Stimulated activated CD4-positive, alpha-beta T cell treated with anti-CD3 and anti-CD28 coated beads, Interleukin-4, amount 100 ng/mL, for 1 hour (primary cell): ENCODE results near the gene NRF1.
"Not testable (repeated sequence)": the region's sequence is repeated elsewhere in the genome, so short reads cannot be mapped to it uniquely, and the experiment has no call there.

Source experiments
- DNase-seq: peaks from one replicate; pipeline ENCODE4 v3.0.0-alpha.2; 2020

The NRF1 gene

DNA sequence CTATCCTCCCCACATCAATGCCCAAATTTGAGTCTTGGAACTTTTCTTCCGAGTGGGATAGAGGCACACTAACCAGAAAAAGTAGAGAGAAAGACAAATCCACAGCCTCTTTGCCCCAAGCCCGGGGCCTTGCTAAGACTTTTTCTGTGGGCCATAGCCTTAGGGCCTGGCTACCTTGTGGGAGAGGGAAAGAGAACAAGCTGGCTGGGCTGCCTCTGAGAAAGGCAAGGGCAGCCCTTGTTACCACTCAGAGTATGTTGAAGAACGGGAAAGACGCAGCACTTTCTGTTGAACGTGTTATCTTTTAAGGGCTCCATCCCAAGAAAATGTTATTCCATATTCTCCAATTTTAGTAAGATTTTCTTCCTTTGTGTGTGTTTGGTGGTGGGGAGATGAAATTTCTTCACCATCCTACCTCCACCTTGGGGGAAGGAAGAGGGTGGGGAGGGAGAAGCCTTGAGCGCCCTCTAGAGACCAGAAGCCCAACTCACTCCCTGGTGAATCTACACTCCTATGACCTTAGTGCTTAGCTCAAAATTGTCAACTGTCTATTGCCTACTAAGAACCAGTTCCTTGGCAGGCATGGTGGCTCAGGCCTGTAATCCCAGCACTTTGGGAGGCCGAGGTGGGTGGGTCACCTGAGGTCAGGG, 3.9 kb upstream of the NRF1 start:
- peak; percentile 49 for DNase-seq

DNA sequence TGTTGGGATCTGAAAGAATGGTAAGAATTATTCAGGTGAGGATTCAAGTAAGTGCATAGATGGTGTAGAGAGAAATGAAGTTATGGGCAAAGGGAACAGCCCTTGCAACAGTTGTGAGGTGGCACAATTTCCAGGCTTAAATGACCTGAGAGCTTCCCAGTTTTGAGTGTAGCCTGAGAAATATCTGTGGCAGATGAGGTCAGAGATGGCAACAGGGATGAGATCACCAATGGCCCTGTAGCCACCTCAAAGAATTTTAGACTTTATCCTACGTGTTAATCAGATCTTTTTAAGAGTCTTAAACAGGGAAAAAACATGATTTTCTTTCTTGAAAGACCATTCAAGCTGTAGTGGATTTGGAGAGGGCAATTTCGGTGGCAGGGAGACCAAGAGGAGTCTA, 1.9 kb upstream of the NRF1 start:
- DNase-seq, result no peak

DNA sequence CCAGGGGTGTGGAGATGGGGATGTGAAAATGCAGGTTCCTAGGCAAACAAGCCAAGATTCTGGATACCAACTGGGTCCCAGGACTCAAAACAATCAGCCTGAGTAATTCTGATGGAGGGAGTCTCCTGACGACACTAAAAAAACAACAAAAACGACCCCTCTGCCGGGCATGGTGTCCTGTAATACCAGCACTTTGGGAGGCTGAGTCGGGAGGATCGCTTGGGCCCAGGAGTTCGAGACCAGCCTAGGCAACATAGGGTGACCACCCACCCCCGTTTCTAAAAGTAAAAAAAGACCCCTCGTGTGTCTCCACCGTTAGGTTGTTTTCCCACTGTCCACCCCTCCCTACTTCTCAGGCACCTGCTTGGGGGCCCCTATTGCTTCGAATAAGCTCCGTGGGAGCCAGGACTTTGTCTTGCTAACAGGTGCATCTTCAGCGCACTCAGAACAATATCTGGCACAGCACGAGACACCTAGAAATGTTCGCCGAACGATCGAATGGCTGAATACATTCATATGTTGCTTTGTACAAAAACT, 743 bp upstream of the NRF1 start:
- peak; percentile 6 for DNase-seq

DNA sequence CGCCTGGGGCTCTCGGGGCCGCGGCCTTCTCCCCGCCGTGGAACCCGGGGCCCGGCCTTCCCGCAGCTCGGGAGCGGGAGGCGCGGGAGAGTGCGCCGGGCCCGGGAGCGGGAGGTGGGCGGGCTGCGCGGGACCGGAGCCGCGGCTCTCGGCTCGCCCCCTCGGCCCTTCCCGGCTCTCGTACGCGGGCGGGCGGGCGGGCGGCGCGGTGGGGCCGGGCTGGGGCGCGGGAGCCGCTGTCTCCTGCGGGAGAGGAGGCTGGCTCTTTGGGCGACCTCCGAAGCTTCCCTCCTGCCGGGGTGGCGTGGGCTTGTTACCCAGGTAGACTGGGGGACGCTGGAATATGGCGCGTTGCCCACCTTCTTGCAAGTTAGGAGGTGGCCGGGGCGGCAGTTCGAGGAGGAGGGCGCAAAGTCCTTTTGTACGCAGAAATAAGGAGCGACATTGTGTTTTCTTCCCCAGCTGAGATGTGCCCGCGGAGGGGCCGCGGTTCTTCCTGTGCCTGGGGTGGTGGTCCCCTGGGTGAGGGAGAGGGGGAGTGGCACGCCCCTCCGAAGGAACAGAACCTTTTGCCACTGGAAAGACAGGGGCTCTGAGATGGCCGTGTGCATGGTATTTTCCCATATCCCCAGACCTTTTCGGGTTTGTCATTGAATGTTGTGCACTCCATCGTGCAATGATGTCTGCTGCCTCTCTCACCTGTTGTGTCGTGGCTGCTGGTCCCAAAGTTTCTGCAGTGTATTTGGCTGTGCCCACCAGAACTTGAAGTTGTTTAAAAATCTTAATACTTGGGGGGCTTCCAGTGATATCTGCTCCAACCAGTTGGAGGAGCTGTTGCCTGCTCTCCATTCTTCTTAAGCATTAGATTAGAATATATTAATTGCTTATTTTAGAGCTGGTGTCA, 844 bp downstream of the NRF1 start:
- peak; percentile 38 for DNase-seq

DNA sequence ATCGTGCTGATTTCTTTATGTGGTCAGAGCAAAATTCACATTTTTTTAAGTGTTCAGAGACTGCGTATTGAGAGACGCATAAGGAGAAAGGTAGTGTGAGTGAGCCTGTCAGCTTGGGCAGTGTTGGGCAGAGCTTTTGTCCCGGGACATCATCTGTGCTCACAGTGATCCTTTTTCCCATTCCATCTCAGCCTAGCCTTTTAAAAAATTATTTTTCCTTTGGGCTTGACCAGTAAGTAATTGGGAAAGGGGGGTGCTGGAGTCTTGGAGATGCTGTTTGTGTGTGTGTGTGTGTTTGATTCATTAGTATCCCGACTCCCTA, 1.5 kb downstream of the NRF1 start:
- no peak for DNase-seq

DNA sequence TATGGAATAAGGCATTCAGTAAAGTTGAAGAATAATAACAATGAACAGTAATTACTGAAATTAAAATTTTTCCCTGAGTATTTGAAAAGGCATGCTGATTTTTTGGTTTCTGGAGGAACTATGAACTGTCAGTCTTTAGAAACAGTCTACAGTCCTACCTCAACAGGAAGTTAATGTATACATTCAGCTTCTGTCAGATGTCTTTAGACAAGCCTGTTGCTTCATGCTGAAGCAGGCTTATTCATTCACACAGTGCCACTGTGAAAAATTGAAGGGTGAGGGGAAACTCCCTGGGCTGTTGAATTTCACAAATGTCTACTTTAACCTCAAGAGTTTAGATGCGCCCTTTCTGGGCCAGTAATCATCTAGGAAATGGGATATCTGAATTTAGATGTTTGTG, 3.5 kb downstream of the NRF1 start:
- no peak for DNase-seq

DNA sequence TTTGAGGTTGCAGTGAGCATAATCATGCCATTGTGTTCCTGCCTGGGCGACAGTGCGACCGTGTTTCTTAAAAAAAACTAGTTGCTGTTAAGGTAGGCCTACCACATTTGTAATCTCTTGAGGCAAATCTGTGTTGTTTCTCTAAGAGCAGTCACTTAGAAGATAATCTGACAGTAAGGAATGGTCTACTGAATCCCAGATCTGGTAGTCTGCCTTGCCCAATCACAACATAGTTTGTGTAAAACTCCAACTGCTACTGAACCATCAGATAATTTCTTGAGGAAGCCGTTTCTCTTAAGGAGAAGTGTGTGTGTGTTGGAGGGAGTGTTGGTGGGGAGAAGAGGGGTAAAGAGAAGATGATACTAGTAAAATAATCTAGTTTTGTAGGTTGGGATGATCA, 5.0 kb downstream of the NRF1 start:
- DNase-seq, result no peak

DNA sequence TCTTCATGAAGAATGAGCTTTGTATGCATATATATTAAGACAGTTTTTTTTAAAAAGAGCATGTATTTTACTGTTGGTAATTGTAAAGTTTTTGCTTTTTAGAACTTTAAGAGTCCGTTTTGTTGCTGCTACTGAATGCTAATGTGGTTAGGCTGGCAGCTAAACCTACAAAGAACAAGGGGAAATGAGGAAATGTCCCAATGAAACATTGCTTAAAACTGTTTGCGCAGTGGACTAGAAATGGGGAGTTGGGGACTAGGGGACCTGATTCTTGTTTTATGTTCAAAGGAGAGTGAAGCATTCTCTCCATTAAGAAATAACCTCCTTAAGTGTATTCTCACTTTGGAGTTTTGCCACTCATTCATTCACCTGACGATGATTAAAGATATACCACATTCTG, 5.7 kb downstream of the NRF1 start:
- no peak for DNase-seq

DNA sequence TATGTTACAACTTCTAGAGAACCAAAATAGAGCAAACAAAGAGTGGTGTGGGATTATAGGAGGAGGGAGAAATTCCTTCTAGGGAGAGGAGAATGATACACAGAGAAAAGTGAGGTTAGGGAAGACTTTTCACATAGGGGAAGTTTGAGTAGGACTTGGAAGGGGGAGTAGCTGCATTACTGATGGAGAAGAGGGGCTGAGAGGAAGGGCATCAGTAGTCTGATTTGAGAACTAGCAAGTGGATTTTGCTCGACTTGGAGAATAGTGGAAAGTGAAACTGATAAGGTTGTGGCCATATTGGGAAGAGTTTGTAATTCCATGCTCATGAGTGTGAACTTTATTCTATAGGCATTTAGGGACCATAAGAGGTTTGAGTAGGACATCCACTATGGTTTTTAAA, 6.1 kb downstream of the NRF1 start:
- DNase-seq, result no peak

DNA sequence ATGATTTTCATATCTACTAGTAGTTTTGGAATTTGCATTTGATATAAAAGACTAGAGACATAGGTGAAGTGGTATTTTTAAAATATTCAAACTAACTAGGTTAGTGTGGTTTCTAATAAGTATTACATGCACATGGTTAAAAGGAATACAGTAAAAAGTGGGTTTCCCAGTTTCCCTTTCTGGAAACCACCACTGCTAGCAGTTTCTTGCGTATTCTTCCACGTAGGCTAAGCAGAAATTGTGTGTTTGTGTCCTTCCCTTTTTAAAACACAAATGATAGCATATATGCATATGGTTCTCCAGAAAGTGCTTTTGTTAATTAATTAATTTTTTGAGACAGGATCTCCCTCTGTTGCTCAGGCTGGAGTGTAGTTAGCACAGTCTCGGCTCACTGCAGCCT, 15.4 kb downstream of the NRF1 start:
- no peak for DNase-seq

DNA sequence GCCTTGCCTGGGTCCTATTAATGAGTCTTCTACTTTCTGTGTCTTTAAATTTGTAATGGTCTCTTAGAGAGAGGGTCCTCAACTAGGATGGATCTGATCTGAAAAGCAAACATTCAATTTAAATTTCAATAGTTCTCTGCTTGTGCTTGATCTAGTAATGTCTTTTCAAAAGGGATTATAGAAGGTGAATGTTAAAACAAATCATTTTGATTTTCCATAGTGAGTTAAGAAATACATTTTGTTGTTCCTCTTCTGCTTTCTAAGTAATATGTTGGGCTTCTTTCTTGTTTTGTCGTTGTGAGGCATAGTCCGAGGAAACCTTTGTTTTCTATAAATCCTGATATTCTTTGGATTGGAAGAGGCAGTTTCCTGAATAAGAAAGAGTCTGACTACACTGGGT, 18.8 kb downstream of the NRF1 start:
- no peak for DNase-seq

DNA sequence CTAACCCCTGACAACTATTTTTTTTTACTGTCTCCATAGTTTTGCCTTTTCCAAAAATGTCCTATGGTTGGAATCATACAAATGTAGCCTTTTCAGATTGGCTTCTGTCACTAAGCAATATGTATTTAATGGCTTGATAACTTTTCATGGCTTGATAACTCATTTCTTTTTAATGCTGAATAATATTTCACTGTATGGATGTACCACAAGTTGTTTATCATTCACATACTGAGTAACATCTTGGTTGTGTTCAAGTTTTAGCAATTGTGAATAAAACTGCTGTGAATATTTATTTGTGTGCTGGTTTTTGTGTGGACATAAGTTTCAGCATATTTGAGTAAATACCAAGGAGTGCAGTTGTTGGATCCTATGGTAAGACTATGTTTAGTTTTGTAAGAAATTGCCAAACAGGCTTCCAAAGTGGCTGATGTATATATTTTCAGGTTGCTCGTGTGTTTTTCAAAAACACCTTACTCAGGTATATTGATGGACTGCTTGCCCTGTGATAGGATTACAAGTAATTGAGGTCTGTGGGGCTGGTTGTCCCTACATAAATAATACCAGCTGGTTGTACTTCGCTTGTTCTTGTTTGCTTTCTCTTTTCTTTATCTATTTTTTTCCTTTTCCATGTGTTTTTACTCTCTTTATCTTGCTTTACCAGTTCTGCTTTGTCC, 23.0 kb downstream of the NRF1 start:
- DNase-seq, result no peak

DNA sequence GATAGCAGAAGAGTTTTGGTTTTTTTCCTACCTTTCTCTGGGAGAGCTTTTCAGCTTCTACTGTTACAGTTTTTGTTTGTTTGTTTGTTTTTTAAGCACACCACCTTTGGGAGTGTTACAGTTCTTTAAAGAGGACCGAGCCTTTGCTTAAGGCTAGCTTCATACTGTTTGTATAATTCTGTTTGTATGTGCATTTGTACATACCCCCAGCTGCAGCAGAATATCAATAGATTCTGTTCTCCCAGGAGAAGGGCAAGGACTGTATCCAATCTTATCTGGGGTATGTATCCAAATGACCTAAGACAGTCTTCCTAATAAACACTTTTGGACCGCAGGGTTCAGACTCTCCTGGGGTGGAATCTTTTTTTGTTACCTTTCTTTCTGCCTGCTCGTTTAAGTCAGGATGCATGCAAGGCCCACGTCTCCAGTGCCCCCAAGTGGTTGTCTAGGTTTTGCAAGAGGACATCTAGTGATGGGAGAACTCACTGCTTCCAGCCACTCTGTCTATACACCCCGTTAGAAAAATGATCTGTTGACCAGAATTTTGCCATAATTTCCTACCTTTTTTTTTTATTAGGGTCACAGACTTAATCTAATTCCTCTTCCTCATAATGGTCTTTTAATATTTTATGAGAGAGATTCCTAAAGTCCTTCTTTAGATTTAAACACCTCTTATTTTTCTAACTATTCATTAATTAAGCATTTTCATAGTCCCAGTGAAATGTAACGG, 23.9 kb downstream of the NRF1 start:
- peak; percentile 56 for DNase-seq

DNA sequence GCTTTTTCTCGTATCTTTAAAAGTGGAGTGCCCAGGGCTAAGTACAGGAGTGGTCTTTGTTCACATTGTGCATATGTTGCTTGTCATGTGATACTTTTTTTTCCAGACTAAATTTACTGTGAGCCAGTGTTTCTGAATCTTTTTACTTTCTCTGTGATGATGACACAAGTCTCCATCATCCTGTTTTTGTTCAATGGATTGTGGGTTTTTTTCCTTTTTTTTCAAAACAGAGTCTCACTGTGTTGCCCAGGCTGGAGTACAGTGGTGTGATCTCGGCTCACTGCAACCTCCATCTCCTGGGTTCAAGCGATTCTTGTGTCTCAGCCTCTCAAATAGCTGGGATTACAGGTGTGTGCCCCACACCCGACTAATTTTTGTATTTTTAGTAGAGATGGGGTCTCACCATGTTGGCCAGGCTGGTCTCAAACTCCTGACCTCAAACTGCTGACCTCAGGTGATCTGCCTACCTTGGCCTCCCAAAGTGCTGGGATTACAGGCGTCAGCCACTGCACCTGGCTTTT, 24.6 kb downstream of the NRF1 start:
- DNase-seq, result not testable (repeated sequence)

DNA sequence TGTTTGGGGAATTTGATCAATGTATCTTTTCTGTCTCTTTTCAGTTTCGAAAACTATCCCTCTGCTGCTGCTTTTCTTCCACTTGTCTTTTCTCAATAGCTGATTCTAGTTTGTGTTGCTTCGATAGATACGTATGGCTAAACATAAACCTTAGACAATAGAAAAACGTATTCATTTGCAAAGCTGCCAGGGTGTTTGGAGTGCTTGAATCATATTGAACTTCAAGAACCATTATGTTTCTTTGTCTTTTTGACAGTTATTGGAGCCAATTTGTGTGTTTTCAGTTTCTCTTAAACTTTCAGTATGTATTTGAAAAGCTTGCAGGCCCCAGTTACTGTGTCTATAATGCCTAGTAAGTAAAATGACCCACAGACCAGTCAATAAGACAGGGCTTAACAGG, 25.1 kb downstream of the NRF1 start:
- no peak for DNase-seq

DNA sequence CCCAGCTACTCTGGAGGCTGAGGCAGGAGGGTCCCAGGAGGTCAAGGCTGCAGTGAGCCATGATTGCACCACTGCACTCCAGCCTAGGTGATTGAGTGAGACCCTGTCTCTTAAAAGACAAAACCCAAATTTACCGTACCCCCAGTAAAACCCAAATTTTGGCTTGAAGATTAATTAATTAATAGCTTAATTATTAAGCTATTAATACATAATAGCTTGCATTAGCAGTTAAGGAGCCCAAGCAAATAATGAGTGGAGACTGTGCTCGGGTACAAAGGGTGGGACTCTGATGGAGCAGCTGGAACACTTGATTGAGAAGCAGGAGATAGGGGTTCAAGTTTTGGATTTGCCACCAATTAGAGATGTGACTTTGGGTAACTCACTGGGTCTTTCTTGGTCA, 28.9 kb downstream of the NRF1 start:
- DNase-seq, result no peak

DNA sequence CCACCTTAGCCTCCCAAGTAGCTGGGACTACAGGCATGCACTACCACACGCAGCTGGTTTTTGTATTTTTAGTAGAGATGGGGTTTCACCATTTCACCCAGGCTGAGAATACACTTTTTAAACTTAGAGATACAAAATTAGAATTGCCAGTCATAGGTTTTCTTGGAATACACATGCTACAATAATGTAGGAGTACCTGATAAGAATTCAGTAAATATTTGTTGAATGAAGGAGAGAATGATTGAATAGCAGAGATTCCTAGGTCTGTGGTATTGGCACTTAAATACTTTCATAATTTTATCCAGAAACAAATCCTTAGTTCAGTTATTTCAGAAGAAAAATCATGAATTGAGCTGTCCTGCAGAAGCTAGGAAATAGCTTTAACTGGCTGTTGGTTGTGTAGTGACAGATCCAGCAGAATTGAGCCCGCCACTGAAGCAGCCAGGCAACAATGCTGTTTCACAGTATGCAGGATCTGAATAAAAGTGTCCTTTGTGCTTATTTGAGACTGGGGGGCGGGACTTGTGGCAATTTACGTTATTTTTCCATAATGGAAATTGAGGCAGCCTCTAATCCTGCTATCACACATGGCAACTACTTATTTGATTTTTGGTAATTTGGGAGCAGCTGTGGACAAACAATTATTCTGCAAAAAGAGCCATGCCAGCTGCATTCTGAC, 31.5 kb downstream of the NRF1 start:
- DNase-seq, result no peak

DNA sequence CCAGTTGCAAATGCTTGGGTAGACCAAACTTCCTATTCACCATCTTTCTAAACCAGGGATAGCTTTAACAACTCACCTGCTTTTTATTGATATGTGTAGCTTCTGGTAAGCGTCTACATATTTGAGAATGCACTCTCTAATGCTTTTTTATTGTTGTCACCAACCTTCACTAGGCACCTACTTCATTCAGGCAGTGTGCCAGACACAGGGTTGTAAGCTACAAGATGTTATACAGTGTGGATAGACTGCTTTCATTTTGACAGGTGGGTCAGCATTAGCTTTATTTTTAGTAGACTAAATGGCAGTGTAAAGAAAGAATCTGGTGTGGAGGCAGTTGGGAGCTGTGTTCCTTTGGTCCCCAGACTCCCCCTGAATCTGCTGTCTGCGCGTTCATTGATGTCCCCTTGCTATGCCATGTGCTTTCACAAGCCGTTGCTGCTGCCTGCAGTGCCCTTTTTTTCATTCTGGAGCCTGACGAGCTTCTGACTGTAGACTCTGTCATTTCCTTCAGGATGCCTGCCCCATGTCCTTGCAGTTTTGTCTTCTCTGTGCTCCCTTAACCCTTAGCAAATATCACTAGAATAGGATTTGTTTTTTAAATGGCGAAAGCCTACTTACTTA, 32.1 kb downstream of the NRF1 start:
- no peak for DNase-seq

DNA sequence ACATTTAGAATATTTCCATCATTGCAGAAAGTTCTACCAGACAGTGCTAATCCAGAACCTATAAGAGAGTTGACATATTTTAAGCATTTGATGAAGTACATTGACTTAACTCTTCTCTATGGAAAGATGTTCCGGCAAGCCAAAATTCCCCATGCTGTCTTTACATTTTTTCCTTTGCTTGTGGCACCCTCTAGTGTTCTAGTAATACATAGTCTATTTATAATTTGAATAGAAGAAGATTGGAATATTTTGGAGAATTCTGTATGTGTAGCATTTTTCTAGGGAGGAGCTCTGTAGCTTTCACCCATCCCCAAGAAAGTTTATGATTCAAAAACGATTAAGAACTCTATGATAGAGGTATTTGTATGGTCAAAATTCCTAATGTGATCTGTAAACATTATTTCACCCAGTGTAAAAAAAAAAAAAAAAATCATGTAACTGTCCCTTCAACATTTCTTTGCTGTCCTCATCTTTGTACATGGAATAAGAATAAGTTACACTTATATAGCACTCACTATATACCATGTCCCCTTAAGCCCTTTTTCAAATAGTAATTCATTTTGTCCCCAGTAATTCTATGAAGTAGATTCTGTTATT, 33.2 kb downstream of the NRF1 start:
- no peak for DNase-seq

DNA sequence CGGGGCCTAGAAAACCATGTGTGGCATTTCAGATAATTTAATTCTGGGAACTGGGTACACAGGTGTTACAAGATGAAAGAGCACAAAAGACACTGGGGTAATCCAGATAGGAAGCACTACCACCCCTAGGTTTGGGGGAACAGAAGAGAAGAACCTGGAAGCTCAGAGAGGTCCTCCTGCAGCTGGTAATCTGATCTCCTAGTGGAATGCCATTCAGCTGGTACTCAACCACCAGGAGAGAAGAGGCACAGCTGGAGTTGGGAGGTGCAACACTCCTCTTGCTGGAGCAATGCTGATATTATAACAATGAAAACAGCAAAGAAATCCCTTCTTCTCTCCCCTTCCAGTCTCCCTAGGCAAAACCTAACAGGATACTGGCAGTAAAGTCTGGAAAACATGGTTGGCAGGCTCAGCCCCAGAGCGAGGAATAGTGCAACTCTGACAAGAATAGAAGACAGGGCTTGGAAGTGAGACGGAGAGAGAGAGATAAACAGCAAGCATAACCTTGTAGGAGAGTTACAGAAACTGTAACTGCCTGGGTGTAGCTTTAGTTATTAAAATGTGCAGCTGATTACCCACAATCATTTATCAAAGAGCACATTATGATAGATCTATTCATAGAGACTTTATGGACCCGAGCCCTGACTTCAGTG, 35.0 kb downstream of the NRF1 start:
- no peak for DNase-seq

DNA sequence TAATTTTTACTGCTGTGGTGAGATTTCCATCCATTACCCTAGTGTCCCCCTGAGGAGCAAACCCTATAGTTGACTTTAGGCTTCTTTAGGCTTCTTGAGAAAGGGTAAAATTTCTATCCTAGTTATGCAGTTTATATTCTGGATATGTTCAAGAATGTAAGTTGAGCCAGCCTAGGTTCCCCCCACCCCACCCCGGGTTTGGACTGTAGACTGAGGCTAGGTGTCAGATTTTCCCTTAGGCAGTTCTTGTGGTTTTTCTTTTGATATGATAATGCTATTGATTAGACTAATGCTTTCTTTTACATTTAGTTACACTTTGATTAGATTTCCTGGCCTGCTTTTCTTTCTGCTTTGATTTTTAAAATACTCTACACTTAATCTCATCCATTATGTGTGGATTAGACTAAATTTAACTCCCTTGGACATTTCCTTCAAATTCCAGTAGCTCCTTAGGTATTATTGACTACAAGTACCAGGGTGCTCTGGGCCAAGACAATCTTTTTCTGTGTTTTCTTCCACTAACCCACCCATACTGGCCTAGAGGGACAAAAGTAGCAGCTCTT, 37.7 kb downstream of the NRF1 start:
- no peak for DNase-seq
